Upper lobe of right lung (tissue), 1 donor: ENCODE measurements around the gene UBL4A. TPM values are rescaled to one million over a fixed set of nuclear protein-coding genes. Genes with fewer than 3 reads are reported as not detected.

Source experiments
- ATAC-seq: fragments of 200-7000 bp; cut with Tn5 transposase; one replicate; pipeline ENCODE4 v1.9.1; 2020; ENCODE audit warnings: mild to moderate bottlenecking, moderate library complexity
- DNase-seq: peaks from one replicate; pipeline ENCODE4 v3.0.0-alpha.2; 2020
- H3K27ac ChIP-seq: fragments of 200-600 bp; one replicate; pipeline ENCODE4 v1.8.0; 2022
- H3K27me3 ChIP-seq: fragments of 200-600 bp; one replicate; pipeline ENCODE4 v1.8.0; 2022; ENCODE audit warnings: mild to moderate bottlenecking
- H3K36me3 ChIP-seq: fragments of 200-600 bp; one replicate; pipeline ENCODE4 v1.8.0; 2022
- H3K4me1 ChIP-seq: fragments of 200-600 bp; one replicate; pipeline ENCODE4 v1.8.0; 2022
- H3K4me3 ChIP-seq: fragments of 200-600 bp; one replicate; pipeline ENCODE4 v1.8.0; 2022; ENCODE audit warnings: mild to moderate bottlenecking
- H3K9me3 ChIP-seq: fragments of 200-600 bp; one replicate; pipeline ENCODE4 v1.8.0; 2022
- intact Hi-C: fragments of 100-400 bp; cut with DNase I; formaldehyde crosslinking; loops from one replicate; pipeline ENCODE4 v1.11.0; 2022
- total RNA-seq: library from RNA; stranded (reverse); fragmentation: NEBNext Ultra II Directional; extraction: Animal tissue kit (Norgen Biotek cat#: 25700); gene quantifications from one replicate; pipeline ENCODE4 v1.2.1, GENCODE V29; 2021
- TF ChIP-seq, protein P1 (sequence below): fragments of 200-600 bp; IDR thresholded peaks from one replicate; pipeline ENCODE4 v1.8.0; 2022; ENCODE audit warnings: antibody characterized with exemption
- donor health status: DM: no; HTN: yes; CAD: no; lungs with severe emphysema.

UBL4A gene
- total RNA-seq, 1 donor from 2014 or later = 33.8 TPM

DNA sequence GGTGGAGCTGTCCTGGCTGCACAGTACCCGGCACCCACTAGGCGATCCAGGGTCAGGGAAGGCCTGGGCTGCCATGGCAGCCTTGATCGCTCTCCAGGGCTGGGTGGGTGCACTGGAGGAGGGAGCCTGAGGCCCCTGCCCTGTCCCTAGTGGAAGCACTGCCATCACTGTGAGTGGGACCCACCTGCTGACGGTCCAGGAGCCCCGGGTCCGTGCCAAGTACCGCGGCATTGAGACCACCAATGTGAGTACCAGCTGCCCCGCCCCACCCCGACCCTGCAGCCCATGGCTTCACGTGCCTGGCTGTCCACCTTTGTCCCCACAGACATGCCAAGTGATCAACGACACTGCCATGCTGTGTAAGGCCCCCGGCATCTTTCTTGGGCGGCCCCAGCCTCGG, 19.5 kb downstream of the UBL4A start:
- ATAC-seq = no peak
- Histone ChIP-seq H3K36me3 (peaks cover 5% of the 10 kb centered on the region), H3K27me3 (no peaks in the 10 kb centered on the region)

DNA sequence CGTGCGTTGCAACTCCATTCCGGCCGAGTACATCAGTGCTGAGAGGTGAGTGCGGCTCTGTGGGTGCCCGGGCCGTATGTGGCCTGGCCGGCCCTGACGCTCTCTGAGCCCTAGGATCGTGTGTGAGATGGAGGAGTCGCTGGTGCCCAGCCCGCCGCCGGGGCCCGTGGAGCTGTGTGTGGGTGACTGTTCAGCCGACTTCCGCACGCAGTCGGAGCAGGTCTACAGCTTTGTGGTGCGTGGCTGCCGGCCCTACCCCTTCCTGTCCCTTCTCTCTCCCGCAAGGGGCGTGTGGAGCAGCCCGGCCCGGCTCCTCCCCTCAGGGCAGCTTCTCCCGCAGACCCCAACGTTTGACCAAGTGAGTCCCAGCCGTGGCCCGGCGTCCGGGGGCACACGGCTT, 20.4 kb downstream of the UBL4A start:
- Histone ChIP-seq H3K4me3 (no peak overlapping the region), H3K9me3 (no peaks in the 10 kb centered on the region), H3K27me3 (no peaks in the 10 kb centered on the region), H3K27ac (no peak overlapping the region), H3K36me3 (peaks cover 5% of the 10 kb centered on the region), H3K4me1 (no peaks in the 10 kb centered on the region)
- no peak for ATAC-seq
- no peak for DNase-seq
- TF ChIP-seq, protein P1, sequence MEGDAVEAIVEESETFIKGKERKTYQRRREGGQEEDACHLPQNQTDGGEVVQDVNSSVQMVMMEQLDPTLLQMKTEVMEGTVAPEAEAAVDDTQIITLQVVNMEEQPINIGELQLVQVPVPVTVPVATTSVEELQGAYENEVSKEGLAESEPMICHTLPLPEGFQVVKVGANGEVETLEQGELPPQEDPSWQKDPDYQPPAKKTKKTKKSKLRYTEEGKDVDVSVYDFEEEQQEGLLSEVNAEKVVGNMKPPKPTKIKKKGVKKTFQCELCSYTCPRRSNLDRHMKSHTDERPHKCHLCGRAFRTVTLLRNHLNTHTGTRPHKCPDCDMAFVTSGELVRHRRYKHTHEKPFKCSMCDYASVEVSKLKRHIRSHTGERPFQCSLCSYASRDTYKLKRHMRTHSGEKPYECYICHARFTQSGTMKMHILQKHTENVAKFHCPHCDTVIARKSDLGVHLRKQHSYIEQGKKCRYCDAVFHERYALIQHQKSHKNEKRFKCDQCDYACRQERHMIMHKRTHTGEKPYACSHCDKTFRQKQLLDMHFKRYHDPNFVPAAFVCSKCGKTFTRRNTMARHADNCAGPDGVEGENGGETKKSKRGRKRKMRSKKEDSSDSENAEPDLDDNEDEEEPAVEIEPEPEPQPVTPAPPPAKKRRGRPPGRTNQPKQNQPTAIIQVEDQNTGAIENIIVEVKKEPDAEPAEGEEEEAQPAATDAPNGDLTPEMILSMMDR = no peak
- intact Hi-C loops = no loop called here

More for the DNA sequence above, 19.5 kb downstream of the UBL4A start:
- TF ChIP-seq, protein P1 = no peak
- intact Hi-C loops = no loop called here
- Histone ChIP-seq H3K4me3 (no peak overlapping the region), H3K4me1 (no peaks in the 10 kb centered on the region), H3K27ac (no peak overlapping the region), H3K9me3 (no peaks in the 10 kb centered on the region)
- DNase-seq = no peak

DNA sequence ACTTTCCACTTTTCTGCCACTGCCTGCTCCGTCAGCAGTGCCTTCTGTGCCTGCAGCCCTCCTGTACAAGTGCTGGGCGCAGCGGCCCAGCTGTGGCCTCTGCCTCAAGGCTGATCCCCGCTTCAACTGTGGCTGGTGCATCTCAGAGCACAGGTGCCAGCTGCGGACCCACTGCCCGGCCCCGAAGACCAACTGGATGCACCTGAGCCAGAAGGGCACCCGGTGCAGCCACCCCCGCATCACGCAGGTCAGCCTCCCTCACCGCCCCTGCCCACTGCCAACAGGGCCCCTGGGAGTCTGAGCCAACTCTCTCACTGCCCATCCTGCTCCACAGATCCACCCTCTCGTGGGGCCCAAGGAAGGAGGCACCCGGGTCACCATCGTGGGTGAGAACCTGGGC, 20.8 kb downstream of the UBL4A start:
- H3K4me3 ChIP-seq = no peak overlapping the region
- ATAC-seq (no peak), DNase-seq (no peak)
- no peak overlapping the region for H3K27ac ChIP-seq
- H3K4me1 ChIP-seq = no peaks in the 10 kb centered on the region
- no peaks in the 10 kb centered on the region for H3K27me3 ChIP-seq
- peaks cover 5% of the 10 kb centered on the region for H3K36me3 ChIP-seq
- no peaks in the 10 kb centered on the region for H3K9me3 ChIP-seq
- TF ChIP-seq, protein P1 = no peak
- intact Hi-C loops = no loop called here

DNA sequence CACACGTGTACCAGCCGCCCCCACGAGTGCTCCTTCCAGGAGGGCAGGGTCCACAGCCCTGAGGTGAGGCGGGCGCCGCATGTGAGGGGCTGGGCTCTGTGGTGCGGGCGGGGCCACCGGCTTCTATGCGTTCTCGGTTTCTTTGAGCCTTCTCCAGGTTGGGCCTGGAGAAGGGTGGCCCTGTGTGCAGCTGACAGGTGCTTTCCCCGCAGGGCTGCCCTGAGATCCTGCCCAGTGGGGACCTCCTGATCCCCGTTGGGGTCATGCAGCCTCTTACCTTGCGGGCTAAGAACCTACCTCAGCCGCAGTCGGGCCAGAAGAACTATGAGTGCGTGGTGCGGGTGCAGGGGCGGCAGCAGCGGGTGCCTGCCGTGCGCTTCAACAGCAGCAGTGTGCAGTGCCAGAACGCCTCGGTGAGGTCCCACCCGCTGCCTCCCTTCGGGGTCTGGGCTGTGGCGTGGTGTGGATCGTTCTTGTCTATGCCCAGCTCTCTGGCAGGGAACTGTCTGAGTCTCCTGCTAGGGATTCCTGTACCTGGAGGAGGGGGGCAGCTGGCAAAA, 21.5 kb downstream of the UBL4A start:
- intact Hi-C loops = no loop called here
- no peak overlapping the region for H3K27ac ChIP-seq
- H3K4me1 ChIP-seq = no peaks in the 10 kb centered on the region
- no peak for DNase-seq
- H3K36me3 ChIP-seq = no peaks in the 10 kb centered on the region
- H3K27me3 ChIP-seq = no peaks in the 10 kb centered on the region
- ATAC-seq = no peak
- no peaks in the 10 kb centered on the region for H3K9me3 ChIP-seq
- no peak overlapping the region for H3K4me3 ChIP-seq
- TF ChIP-seq, protein P1 = no peak

DNA sequence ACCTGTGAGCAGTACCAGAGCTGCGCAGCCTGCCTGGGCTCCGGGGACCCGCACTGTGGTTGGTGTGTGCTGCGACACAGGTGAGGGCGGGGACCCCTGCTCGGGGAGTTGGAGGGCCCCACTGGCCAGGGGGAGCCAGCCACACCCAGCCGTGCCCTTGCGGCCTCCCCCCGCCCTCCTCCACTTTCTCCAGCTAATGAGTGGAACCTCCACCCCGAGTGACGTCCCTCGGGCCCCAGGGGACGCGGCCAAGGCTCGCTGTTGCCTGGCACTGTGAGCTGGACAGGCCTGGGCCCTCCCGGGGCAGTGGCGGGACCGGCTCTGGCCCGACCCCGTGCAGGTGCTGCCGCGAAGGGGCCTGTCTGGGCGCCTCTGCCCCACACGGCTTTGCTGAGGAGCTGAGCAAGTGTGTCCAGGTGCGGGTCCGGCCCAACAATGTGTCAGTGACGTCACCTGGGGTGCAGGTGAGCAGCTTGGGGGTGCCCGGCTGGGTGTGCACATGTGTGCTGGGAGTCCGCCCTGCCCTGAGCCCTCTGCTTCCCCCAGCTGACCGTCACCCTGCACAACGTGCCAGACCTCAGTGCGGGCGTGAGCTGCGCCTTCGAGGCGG, 22.7 kb downstream of the UBL4A start:
- intact Hi-C loops = no loop called here
- TF ChIP-seq, protein P1 = no peak
- no peak overlapping the region for H3K27ac ChIP-seq
- H3K36me3 ChIP-seq = no peaks in the 10 kb centered on the region
- no peak overlapping the region for H3K4me3 ChIP-seq
- ATAC-seq (no peak), DNase-seq (no peak)
- H3K27me3 ChIP-seq = no peaks in the 10 kb centered on the region
- no peaks in the 10 kb centered on the region for H3K9me3 ChIP-seq
- H3K4me1 ChIP-seq = no peaks in the 10 kb centered on the region
